Liver (tissue), 3 donors: ENCODE data around the gene MED12L.

ENCODE experiments used
- EGR1 ChIP-seq, 2 donors: IDR thresholded peaks; 2 replicates each; pipeline ENCODE4 v1.6.1; 2016 to 2018; ENCODE audit warnings: antibody characterized with exemption in 2 of 2, low read depth in 2 of 2
- FOXA1 ChIP-seq: IDR thresholded peaks from 2 replicates; pipeline ENCODE4 v1.6.1; 2016; ENCODE audit warnings: antibody characterized with exemption
- FOXA2 ChIP-seq: IDR thresholded peaks from 2 replicates; pipeline ENCODE4 v1.6.1; 2016; ENCODE audit warnings: antibody characterized with exemption
- GABPA ChIP-seq, 2 donors: IDR thresholded peaks in 1 of 2; conservative IDR thresholded peaks in 1 of 2; 2 replicates each; pipeline ENCODE4 v1.6.1; 2016; ENCODE audit warnings: antibody characterized with exemption in 2 of 2, mild to moderate bottlenecking in 1 of 2, moderate library complexity in 1 of 2
- JUND ChIP-seq, 2 donors: IDR thresholded peaks; 2 replicates each; pipeline ENCODE4 v1.6.1; 2016; ENCODE audit warnings: antibody characterized with exemption in 2 of 2
- NR2F2 ChIP-seq: IDR thresholded peaks from 2 replicates; pipeline ENCODE4 v1.6.1; 2016; ENCODE audit warnings: antibody characterized with exemption
- RAD21 ChIP-seq, 2 donors: IDR thresholded peaks; 2 replicates each; pipeline ENCODE4 v1.6.1; 2016; ENCODE audit warnings: antibody characterized with exemption in 2 of 2, mild to moderate bottlenecking in 2 of 2
- SP1 ChIP-seq: IDR thresholded peaks from 2 replicates; pipeline ENCODE4 v1.6.1; 2018; ENCODE audit warnings: antibody characterized with exemption, mild to moderate bottlenecking
- TAF1 ChIP-seq: conservative IDR thresholded peaks from 2 replicates; pipeline ENCODE4 v1.6.1; 2016; ENCODE audit warnings: antibody characterized with exemption, mild to moderate bottlenecking
- TF ChIP-seq, protein P1 (sequence below): fragments of 150-350 bp; IDR thresholded peaks from 2 replicates; pipeline ENCODE4 v1.5.1; 2017; ENCODE audit warnings: improper control_type of control experiment, low read depth, low read length; ENCODE audit not compliant: missing input control
- TF ChIP-seq, protein P2 (sequence below): IDR thresholded peaks from 2 replicates; pipeline ENCODE4 v1.6.1; 2016; ENCODE audit warnings: antibody characterized with exemption
- TF ChIP-seq, protein P3 (sequence below): IDR thresholded peaks from 2 replicates; pipeline ENCODE4 v1.6.1; 2016; ENCODE audit warnings: antibody characterized with exemption
- TF ChIP-seq, protein P4 (sequence below): IDR thresholded peaks from 2 replicates; pipeline ENCODE4 v1.6.1; 2016; ENCODE audit warnings: antibody characterized with exemption
- donor health status: healthy.
- donor health status: healthy.

DNA sequence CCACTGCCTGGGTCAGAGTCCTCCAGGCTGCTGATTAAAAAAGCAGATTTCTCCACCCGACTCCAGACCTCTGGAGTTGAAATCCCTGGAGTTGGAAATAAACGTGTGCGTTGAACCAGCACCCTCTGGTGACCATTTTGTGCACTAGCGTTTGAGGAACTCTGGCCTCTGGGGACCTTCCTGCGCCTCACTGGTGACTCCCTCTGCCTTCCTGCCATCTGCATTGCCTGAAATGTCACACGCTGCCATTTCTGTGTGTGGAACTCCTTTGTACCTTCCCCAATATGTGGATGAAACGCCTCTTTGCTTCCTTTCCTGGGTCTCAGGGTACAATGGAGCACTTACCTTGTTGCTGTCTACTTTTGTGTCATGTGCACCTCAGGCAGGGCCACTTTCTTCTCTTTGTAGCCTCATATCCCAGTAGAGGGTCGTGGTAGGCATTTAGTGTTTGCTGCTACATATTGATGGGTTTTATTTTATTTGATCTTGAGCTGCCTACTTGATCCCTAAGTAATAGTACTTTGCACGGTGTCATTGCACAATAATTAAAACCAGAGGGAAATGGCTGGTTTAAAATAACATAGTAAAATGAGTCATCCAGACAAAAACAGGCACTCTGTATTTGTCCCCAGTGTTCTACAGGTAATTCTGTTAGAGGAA is 60.7 kb downstream of the MED12L start:
- TF ChIP-seq, protein P1, sequence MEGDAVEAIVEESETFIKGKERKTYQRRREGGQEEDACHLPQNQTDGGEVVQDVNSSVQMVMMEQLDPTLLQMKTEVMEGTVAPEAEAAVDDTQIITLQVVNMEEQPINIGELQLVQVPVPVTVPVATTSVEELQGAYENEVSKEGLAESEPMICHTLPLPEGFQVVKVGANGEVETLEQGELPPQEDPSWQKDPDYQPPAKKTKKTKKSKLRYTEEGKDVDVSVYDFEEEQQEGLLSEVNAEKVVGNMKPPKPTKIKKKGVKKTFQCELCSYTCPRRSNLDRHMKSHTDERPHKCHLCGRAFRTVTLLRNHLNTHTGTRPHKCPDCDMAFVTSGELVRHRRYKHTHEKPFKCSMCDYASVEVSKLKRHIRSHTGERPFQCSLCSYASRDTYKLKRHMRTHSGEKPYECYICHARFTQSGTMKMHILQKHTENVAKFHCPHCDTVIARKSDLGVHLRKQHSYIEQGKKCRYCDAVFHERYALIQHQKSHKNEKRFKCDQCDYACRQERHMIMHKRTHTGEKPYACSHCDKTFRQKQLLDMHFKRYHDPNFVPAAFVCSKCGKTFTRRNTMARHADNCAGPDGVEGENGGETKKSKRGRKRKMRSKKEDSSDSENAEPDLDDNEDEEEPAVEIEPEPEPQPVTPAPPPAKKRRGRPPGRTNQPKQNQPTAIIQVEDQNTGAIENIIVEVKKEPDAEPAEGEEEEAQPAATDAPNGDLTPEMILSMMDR = peak; percentile 90
- TF ChIP-seq, protein P2, sequence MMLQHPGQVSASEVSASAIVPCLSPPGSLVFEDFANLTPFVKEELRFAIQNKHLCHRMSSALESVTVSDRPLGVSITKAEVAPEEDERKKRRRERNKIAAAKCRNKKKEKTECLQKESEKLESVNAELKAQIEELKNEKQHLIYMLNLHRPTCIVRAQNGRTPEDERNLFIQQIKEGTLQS = no peak
- TF ChIP-seq TAF1 (no peak), JUND (IDR thresholded peaks at IDR 0.05) (peak in 1 of 2 donors; percentile 21), SP1 (peak; percentile 50), GABPA (IDR thresholded peaks at IDR 0.05 in 1 of 2, conservative IDR thresholded peaks at IDR 0.05 in 1 of 2) (no peak), FOXA2 (no peak), EGR1 (IDR thresholded peaks at IDR 0.05; ENCODE audit: low read depth in 2 of 2) (no peak), RAD21 (IDR thresholded peaks at IDR 0.05) (peak; percentile 97 to 99), FOXA1 (no peak), NR2F2 (no peak)
- TF ChIP-seq, protein P3, sequence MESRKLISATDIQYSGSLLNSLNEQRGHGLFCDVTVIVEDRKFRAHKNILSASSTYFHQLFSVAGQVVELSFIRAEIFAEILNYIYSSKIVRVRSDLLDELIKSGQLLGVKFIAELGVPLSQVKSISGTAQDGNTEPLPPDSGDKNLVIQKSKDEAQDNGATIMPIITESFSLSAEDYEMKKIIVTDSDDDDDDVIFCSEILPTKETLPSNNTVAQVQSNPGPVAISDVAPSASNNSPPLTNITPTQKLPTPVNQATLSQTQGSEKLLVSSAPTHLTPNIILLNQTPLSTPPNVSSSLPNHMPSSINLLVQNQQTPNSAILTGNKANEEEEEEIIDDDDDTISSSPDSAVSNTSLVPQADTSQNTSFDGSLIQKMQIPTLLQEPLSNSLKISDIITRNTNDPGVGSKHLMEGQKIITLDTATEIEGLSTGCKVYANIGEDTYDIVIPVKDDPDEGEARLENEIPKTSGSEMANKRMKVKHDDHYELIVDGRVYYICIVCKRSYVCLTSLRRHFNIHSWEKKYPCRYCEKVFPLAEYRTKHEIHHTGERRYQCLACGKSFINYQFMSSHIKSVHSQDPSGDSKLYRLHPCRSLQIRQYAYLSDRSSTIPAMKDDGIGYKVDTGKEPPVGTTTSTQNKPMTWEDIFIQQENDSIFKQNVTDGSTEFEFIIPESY = no peak
- TF ChIP-seq, protein P4, sequence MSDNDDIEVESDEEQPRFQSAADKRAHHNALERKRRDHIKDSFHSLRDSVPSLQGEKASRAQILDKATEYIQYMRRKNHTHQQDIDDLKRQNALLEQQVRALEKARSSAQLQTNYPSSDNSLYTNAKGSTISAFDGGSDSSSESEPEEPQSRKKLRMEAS = no peak
